GM18519 (cell line): ENCODE measurements around the gene SYTL2.
"Not testable (repeated sequence)": the region's sequence is repeated elsewhere in the genome, so short reads cannot be mapped to it uniquely, and the experiment has no call there.

Experiments
- ATAC-seq: cut with Tn5 transposase; IDR thresholded peaks from one replicate; pipeline ENCODE4 v1.9.1; 2021; ENCODE audit warnings: mild to moderate bottlenecking, moderate library complexity; ENCODE audit not compliant: unreplicated experiment, low FRiP score

Gene SYTL2

GRCh38 chr11:85663753-85664614 lies 147.0 kb downstream of the SYTL2 start:
- peak; percentile 52 for ATAC-seq

- no peak for ATAC-seq
Observed at GRCh38 chr11:85663080-85663752, 147.7 kb downstream of the SYTL2 start.

GRCh38 chr11:85661972-85662664 lies 148.8 kb downstream of the SYTL2 start:
- ATAC-seq, result no peak

GRCh38 chr11:85658180-85658579 lies 152.8 kb downstream of the SYTL2 start:
- no peak for ATAC-seq

- no peak for ATAC-seq
Observed at GRCh38 chr11:85656777-85657176, 154.2 kb downstream of the SYTL2 start.

GRCh38 chr11:85654343-85654742 lies 156.6 kb downstream of the SYTL2 start:
- ATAC-seq, result not testable (repeated sequence)

GRCh38 chr11:85652786-85653447 lies 158.0 kb downstream of the SYTL2 start:
- ATAC-seq, result no peak

GRCh38 chr11:85651118-85651517 lies 159.8 kb downstream of the SYTL2 start:
- no peak for ATAC-seq

- peak; percentile 98 for ATAC-seq
Observed at GRCh38 chr11:85647604-85648299, 163.2 kb downstream of the SYTL2 start, which contains the start of gene TMEM126A. TSS of gene TMEM126A (plus strand) at chr11:85647967. CDS start at chr11:85650256, 2,289 bp downstream.

- ATAC-seq, result no peak
Observed at GRCh38 chr11:85647078-85647477, 163.9 kb downstream of the SYTL2 start.
